ENCODE measurements around the gene SLC2A10.

SLC2A10 gene

DNA sequence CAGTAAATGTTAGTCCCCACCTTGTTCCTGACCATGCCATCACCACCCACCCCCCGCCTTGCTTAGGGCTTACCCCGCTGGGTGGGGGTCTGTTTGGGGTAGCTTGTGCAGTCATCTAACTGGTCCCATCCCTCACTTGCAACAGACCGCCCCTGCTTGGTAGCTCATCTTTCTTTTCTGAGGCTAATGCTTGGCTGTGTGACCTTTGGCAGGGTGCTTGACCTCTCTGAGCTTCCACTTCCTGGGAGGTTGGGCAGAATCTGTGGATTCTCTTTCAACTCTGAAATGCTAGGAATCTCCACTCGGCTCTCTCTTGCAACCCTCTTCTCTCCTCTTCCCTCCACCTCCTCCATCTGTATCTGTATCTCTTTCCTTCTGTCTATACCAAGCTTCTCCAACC is 70.4 kb downstream of the SLC2A10 start:
- H3K4me1 ChIP-seq (ENCODE audit: control insufficient read depth, insufficient read depth, low read length): no peaks in the 10 kb centered on the region
- CTCF ChIA-PET: interaction anchor here (0.6 kb wide), 1 partner anchor 194 kb away, joined by 3 read pairs; no protein-coding TSS in a partner anchor
- POLR2A ChIA-PET: no interaction called here
- TF ChIP-seq ZNF248 (tag by site-specific recombination; IDR thresholded peaks at IDR 0.05): no peak
- TF ChIP-seq ZNF768 (tag by site-specific recombination; IDR thresholded peaks at IDR 0.05): peak; percentile 70; the same call in 1 of the 2 replicates
- no peak for TF ChIP-seq TCF7L2 (IDR thresholded peaks at IDR 0.05; ENCODE audit: borderline replicate concordance, low read depth, low read length)
- no peak for TF ChIP-seq ZNF843 (tag by site-specific recombination; IDR thresholded peaks at IDR 0.05)
- H3K27ac ChIP-seq (ENCODE audit: extremely low read depth, low read depth, low read length): no peak overlapping the region
- no peaks in the 10 kb centered on the region for H3K9me3 ChIP-seq (ENCODE audit: control insufficient read depth, insufficient read depth, low read depth, low read length)
- no peaks in the 10 kb centered on the region for H3K36me3 ChIP-seq (ENCODE audit: control insufficient read depth in 2 of 2, insufficient read depth in 1 of 2, low read length in 2 of 2)
- no peak overlapping the region for H3K4me3 ChIP-seq (ENCODE audit: low read depth, low read length)

DNA sequence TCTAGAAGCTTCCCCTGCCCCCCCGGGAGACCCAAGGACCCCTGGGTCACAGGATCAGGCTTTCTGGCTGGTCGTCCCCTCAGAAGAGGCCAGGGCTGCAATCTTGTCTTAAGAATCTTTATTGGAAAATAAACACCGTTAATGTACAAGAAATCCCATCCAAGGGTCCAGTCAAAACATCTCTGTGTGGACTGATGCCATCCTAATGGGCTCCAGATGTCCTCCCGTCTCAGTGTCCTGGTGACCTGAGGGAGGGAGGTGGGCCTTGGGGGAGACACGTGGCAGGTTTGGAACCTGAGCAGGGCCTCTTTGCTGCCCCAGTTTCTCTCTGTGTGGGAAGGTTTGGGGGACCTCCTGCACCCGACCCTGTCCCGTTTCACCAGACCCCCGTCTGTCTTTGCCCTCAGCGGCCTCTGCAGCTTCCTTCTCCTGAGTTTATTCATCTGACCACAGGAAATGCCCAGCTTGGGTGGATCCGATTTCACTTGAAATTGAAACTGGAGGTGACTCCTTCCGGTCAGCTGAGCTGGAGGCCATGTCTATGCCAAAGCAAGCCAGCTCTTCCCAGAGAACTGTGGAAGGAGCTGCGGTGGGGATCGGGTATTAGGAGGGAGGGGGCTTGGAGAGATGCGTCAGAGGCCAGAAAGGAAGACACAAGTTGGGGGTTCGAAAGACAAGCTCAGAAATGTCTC is 75.1 kb downstream of the SLC2A10 start:
- TF ChIP-seq ZSCAN23 (tag by site-specific recombination; IDR thresholded peaks at IDR 0.05) (no peak), ZNF19 (tag by site-specific recombination; IDR thresholded peaks at IDR 0.05; ENCODE audit: low read depth) (no peak), ZNF335 (tag by site-specific recombination; conservative IDR thresholded peaks at IDR 0.05) (no peak), ZNF175 (tag by site-specific recombination; IDR thresholded peaks at IDR 0.05) (no peak), SP7 (tag by site-specific recombination; IDR thresholded peaks at IDR 0.05) (no peak), BCL11B (tag by site-specific recombination; IDR thresholded peaks at IDR 0.05; ENCODE audit: low read depth) (no peak)
- POLR2A ChIA-PET: no interaction called here
- Histone ChIP-seq H3K36me3 (ENCODE audit: control insufficient read depth in 2 of 2, insufficient read depth in 1 of 2, low read length in 2 of 2) (no peaks in the 10 kb centered on the region), H3K4me3 (ENCODE audit: low read depth, low read length) (no peak overlapping the region), H3K27ac (ENCODE audit: extremely low read depth, low read depth, low read length) (no peak overlapping the region), H3K4me1 (ENCODE audit: control insufficient read depth, insufficient read depth, low read length) (no peaks in the 10 kb centered on the region), H3K9me3 (ENCODE audit: control insufficient read depth, insufficient read depth, low read depth, low read length) (no peaks in the 10 kb centered on the region)
- CTCF ChIA-PET: no interaction called here
